ENCODE measurements around the gene ENPP6.

The ENPP6 gene

DNA sequence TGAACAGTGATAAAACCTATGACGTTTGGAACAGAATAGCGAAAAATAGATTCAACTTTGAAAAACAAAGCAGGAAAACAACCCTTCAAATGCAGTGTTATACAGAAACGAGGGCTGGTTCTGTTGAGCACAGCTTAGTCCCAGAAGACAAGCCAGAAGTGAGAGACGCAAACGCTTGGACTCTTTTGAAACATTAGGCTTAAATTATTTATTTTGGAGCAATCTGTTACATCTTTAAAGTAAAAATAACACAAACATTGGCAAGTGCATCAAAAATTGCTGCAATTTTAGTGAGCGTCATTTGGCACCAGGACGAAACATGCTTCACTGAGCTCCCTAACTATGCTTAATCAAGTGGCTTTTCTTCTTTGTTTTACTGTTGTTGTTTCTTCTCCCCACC, 63.5 kb downstream of the ENPP6 start:
- H3K36me3 ChIP-seq (ENCODE audit: control insufficient read depth, insufficient read depth, low read length) = no peaks in the 10 kb centered on the region
- no peak overlapping the region for H3K4me3 ChIP-seq (ENCODE audit: low read depth, low read length)
- no peaks in the 10 kb centered on the region for H3K27me3 ChIP-seq (ENCODE audit: control insufficient read depth, insufficient read depth, low read length)
- no peaks in the 10 kb centered on the region for H3K4me1 ChIP-seq (ENCODE audit: control insufficient read depth, insufficient read depth, low read length)
- H3K9me3 ChIP-seq (ENCODE audit: control insufficient read depth, insufficient read depth, low read length) = no peaks in the 10 kb centered on the region
- no peak overlapping the region for H3K9ac ChIP-seq (ENCODE audit: low read depth, low read length)

DNA sequence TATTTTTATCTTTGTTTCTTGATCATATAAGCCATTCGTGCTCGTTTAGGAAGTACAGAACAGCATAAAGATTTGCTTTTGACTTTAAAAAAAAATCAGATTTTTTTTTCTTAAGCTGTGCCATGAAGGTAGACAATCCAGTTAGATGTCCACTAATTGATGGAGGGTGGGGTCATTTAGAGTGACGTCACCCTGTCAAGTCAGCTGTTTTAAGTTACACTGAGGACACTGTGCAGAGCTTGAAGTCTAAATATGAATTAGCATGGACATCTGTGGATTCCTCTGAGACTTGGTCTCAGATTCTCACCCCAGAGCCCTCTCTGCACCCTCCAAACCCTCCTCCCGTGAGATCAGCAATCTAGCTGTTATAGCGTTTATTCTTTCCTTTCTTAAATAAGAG, 63.9 kb downstream of the ENPP6 start:
- Histone ChIP-seq H3K4me3 (ENCODE audit: low read depth, low read length) (no peak overlapping the region), H3K4me1 (ENCODE audit: control insufficient read depth, insufficient read depth, low read length) (no peaks in the 10 kb centered on the region), H3K9ac (ENCODE audit: low read depth, low read length) (no peak overlapping the region), H3K9me3 (ENCODE audit: control insufficient read depth, insufficient read depth, low read length) (no peaks in the 10 kb centered on the region), H3K27me3 (ENCODE audit: control insufficient read depth, insufficient read depth, low read length) (no peaks in the 10 kb centered on the region), H3K36me3 (ENCODE audit: control insufficient read depth, insufficient read depth, low read length) (no peaks in the 10 kb centered on the region)

DNA sequence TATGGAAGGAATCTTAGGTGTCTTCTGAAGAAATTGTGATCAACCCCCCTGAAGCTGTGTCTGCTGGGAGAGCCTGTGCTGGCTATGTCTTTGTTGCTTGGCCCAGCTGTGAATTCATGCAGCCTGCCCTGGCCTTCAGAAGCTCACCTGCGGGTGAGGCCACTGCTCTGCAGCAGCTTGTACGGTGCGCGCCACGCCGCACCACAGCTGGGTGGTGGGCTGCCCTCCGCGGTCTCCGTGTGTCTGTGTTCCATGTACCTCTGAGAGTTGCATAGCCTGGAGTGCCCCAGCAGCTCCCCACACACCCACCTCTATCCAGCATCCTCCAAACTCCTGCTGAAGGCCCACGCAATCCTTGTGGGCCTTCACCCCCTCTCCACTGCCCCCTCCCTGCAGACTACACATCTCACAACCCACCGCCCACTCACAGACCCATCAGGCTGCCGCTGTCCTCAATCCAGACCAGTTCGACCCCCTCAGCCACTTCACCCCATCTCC, 65.6 kb downstream of the ENPP6 start:
- H3K4me3 ChIP-seq (ENCODE audit: low read depth, low read length) = no peak overlapping the region
- no peaks in the 10 kb centered on the region for H3K9me3 ChIP-seq (ENCODE audit: control insufficient read depth, insufficient read depth, low read length)
- no peaks in the 10 kb centered on the region for H3K4me1 ChIP-seq (ENCODE audit: control insufficient read depth, insufficient read depth, low read length)
- no peaks in the 10 kb centered on the region for H3K36me3 ChIP-seq (ENCODE audit: control insufficient read depth, insufficient read depth, low read length)
- no peaks in the 10 kb centered on the region for H3K27me3 ChIP-seq (ENCODE audit: control insufficient read depth, insufficient read depth, low read length)
- no peak overlapping the region for H3K9ac ChIP-seq (ENCODE audit: low read depth, low read length)

DNA sequence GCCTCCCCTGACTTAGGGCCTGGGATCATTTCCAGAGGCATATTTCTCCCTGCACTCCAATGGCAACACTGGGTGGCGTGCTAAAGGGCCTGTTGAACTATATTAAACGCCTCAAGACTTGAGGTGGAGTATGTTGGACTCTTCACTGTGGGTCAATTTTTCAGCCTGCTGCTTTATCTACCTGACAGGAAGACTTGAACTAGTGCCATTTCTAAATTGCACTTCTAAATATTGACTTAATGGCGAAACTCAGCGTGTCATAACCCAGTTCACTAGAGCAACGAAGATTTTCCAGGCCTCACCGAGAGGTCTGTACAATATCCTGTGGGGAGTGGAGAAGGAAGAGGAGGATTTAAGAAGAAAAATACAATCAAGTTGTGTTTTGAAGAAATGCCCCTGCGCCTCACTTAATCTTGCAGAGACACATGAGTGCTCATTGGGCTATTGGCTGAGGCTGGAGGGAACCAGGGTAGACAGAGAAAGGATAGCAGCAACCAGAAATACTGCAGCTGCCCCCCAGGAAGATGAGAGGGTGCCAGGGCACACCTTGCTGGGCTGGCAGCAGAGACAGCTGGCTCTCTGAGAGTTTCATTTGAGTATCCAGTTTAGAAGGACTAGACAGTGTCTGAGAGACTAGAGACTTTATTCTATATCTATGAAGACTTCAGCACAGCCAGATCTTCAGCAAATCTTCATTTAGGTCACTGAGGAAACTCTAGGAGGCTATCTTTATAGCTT, 67.4 kb downstream of the ENPP6 start:
- Histone ChIP-seq H3K36me3 (ENCODE audit: control insufficient read depth, insufficient read depth, low read length) (no peaks in the 10 kb centered on the region), H3K4me1 (ENCODE audit: control insufficient read depth, insufficient read depth, low read length) (no peaks in the 10 kb centered on the region), H3K9me3 (ENCODE audit: control insufficient read depth, insufficient read depth, low read length) (no peaks in the 10 kb centered on the region), H3K27me3 (ENCODE audit: control insufficient read depth, insufficient read depth, low read length) (no peaks in the 10 kb centered on the region), H3K4me3 (ENCODE audit: low read depth, low read length) (no peak overlapping the region), H3K9ac (ENCODE audit: low read depth, low read length) (no peak overlapping the region)

DNA sequence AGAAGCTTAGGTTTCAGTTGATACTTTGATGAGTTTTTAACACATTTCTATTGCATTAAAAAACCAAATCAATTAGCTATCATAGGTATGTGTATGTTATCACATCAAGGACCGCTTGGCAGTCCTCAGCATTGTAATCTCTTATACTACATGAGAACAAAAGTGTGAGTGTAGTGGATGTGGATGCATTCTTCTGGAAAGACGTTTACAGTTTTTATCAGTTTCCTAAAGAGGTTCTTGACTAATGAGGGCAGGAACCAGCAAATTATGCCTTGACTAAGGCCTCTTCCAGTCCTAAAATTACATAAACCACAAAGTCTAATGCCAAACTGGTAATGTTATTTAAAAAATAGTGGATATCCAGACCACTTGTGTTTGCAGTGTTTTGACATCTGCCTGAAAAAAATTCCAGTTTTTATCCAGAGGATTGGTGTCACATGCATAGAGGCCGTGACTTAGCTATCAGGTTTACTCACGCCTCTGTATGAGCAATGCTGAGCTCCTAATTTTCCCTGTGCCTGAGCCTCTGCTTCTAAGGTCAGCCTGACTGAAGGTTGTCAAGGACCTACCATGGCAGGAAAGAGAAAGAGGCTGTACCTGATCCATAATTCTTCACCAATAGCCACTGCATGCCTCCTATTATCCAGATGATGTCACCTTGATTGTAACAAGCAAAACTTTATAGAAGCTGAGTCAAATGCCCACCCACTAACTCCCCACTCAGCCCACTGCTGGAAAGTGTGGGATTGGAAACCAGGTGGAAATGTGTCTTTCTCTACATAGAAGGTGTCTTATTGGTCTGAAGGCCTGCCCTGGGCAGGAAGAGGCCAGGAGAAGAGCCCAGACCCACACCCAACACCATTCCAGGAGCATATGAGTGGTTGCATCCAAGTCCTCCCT, 68.7 kb downstream of the ENPP6 start:
- no peaks in the 10 kb centered on the region for H3K36me3 ChIP-seq (ENCODE audit: control insufficient read depth, insufficient read depth, low read length)
- no peak overlapping the region for H3K9ac ChIP-seq (ENCODE audit: low read depth, low read length)
- H3K4me3 ChIP-seq (ENCODE audit: low read depth, low read length) = no peak overlapping the region
- no peaks in the 10 kb centered on the region for H3K27me3 ChIP-seq (ENCODE audit: control insufficient read depth, insufficient read depth, low read length)
- H3K9me3 ChIP-seq (ENCODE audit: control insufficient read depth, insufficient read depth, low read length) = no peaks in the 10 kb centered on the region
- H3K4me1 ChIP-seq (ENCODE audit: control insufficient read depth, insufficient read depth, low read length) = no peaks in the 10 kb centered on the region

DNA sequence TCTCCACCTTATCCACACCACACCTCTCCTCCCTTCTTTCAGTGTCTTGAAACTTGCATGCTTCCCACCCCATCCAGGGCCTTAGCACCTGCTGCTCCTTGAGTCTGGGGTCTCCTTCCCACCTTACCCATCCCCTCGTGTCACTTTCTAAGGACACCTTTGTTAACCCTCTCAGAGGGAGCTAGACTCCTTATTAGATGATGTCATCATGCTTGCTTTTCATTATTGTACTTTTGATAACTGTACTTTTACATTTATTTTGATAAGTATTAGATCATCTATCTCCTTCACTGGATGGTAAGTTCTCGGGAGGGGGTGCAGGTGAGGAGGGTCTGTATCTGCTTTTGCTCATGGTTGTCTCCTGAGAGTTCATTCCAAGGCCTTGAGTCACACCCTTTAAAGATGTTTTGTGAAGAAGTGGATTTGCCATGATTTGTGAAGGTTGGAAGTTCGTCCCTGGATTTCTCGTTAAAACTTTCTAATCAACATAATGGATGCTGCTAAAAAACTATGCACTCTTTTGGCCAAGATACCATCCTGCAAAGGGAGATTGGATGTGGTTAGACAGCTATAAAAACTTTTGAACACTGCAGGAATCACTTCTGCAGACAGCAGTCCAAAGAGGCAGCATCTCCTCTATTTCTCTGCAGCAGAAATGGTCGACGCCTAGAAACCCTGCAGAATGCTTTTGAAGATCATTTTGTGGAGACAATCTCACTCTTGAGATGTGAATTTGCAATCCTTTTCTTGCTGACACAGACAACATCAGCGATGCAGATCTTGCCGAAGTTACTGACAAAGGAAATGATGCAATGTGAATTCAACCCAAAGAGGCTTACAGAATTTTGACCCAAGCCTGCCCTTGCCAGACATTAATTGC, 69.6 kb downstream of the ENPP6 start:
- Histone ChIP-seq H3K36me3 (ENCODE audit: control insufficient read depth, insufficient read depth, low read length) (no peaks in the 10 kb centered on the region), H3K9me3 (ENCODE audit: control insufficient read depth, insufficient read depth, low read length) (no peaks in the 10 kb centered on the region), H3K4me3 (ENCODE audit: low read depth, low read length) (no peak overlapping the region), H3K27me3 (ENCODE audit: control insufficient read depth, insufficient read depth, low read length) (no peaks in the 10 kb centered on the region), H3K4me1 (ENCODE audit: control insufficient read depth, insufficient read depth, low read length) (no peaks in the 10 kb centered on the region), H3K9ac (ENCODE audit: low read depth, low read length) (no peak overlapping the region)

DNA sequence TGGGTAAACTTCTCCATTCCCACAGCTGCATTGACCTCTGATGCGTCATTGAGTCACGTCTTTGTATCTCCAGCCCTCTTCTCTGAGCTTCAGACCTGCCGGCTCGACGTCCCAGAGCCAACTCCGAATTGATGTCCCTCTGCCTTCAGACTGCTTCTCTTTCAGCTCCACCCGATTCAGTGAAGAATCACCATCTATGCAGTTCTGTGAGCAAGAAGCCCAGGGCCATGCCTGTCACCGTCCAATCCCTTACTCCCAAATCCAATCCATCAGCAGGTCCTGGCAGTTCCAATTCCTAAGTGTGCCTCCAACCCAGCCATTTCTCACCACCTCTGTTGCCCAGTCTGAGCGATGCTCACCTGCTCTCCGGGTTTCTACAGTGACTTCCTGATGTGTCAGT, 70.7 kb downstream of the ENPP6 start:
- H3K36me3 ChIP-seq (ENCODE audit: control insufficient read depth, insufficient read depth, low read length) = no peaks in the 10 kb centered on the region
- H3K4me3 ChIP-seq (ENCODE audit: low read depth, low read length) = no peak overlapping the region
- no peaks in the 10 kb centered on the region for H3K4me1 ChIP-seq (ENCODE audit: control insufficient read depth, insufficient read depth, low read length)
- no peak overlapping the region for H3K9ac ChIP-seq (ENCODE audit: low read depth, low read length)
- H3K9me3 ChIP-seq (ENCODE audit: control insufficient read depth, insufficient read depth, low read length) = no peaks in the 10 kb centered on the region
- no peaks in the 10 kb centered on the region for H3K27me3 ChIP-seq (ENCODE audit: control insufficient read depth, insufficient read depth, low read length)

DNA sequence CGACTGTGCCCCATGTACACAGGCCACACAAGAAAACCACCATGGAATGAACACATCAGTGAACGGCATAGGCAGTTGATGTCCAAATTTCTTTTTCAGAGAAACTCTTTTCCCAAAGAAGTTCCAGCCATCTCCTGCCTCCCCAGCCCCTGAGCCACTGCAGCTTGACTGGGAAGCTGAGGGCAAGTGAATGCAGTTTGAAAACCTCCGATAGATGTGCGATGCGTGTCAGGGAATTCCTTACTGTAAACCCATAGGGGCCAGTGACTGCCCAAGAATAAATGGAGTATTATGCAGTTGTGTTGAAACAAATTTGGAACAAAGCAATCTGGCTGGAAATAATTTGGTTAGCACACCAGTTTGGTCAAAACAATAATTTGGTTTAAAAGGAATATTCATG, 72.1 kb downstream of the ENPP6 start:
- Histone ChIP-seq H3K36me3 (ENCODE audit: control insufficient read depth, insufficient read depth, low read length) (no peaks in the 10 kb centered on the region), H3K9me3 (ENCODE audit: control insufficient read depth, insufficient read depth, low read length) (no peaks in the 10 kb centered on the region), H3K9ac (ENCODE audit: low read depth, low read length) (no peak overlapping the region), H3K4me3 (ENCODE audit: low read depth, low read length) (no peak overlapping the region), H3K4me1 (ENCODE audit: control insufficient read depth, insufficient read depth, low read length) (no peaks in the 10 kb centered on the region), H3K27me3 (ENCODE audit: control insufficient read depth, insufficient read depth, low read length) (no peaks in the 10 kb centered on the region)

DNA sequence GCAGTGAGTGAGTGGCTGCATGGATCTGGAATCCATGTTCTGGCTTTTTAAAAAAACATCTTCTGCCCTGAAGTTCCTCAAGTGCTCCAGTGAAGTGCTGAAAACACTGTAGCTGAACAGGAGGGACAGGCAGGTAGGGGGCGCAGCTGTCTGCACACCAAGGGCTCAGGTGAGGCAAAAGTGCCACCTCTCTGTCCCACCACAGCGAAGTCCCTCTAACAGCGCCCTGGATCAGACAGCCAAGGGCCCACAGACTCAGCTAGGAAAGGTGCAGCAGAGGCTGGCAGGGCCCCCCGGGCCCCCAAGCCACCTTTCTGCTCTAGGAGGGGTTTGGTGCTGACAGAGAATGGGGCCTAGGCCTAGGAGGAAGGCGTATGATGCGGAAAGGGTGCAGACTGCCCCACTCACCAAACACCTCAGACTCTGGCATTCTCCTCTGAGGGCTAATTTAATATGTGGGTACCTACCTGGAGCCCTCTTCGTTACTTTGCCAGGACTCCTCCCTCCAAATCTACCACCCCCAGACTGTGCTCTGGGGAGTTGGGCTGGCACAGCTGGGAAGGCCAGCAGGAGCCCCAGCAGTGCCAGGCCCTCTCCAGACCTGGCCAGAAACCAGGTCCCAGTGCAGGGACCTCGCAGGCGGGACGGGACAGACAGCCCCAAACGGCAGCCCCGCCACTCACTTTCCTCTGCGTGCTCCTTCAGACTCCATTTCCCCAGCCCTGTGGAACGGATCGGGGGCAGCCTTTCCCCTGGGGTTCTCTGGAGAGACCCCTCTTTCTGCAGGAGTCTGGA, 73.7 kb downstream of the ENPP6 start:
- Histone ChIP-seq H3K27me3 (ENCODE audit: control insufficient read depth, insufficient read depth, low read length) (no peaks in the 10 kb centered on the region), H3K4me1 (ENCODE audit: control insufficient read depth, insufficient read depth, low read length) (no peaks in the 10 kb centered on the region), H3K4me3 (ENCODE audit: low read depth, low read length) (no peak overlapping the region), H3K9ac (ENCODE audit: low read depth, low read length) (no peak overlapping the region), H3K36me3 (ENCODE audit: control insufficient read depth, insufficient read depth, low read length) (no peaks in the 10 kb centered on the region), H3K9me3 (ENCODE audit: control insufficient read depth, insufficient read depth, low read length) (no peaks in the 10 kb centered on the region)

DNA sequence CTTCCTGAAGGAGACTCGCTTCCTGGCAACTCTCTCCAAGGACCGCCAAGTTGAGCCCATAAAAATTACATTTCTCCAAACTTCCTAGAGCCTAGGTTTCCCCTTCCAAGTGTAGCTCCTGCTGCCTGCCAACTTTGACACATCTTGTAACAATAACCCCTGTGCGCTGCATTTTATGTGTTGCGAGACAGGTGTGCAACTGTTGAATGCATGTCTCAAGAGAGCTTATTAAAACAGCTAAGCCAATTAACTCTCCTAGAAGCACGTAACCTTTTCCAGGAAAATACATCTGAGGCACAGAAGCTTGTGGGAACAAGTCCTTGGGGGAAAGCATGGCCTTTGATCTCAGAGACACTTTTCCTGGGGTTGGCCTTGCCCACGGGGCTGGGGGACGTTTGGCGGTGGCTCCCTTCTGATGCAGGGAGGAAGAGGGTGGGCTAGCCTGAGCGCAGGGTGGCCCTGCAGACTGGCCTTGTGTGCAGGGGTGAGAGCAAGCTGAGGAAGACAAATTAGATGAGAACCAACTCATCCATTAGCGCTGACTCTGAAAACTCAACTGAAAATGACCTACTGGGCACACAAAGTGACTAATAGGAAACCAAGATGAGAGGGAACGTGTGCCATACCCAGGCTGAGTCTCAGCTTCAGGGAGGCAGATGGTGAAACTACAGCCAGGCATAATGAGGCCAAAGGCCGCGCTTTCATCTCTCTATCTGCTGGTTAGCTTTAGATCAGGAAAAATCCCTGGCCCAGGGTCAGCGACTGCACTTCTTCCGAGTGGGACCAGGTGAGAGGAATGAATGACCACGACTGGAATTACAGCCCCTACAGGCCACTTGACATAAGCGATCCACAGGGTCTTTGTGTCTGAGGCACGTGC, 75.3 kb downstream of the ENPP6 start:
- H3K27me3 ChIP-seq (ENCODE audit: control insufficient read depth, insufficient read depth, low read length) = no peaks in the 10 kb centered on the region
- no peaks in the 10 kb centered on the region for H3K4me1 ChIP-seq (ENCODE audit: control insufficient read depth, insufficient read depth, low read length)
- H3K36me3 ChIP-seq (ENCODE audit: control insufficient read depth, insufficient read depth, low read length) = no peaks in the 10 kb centered on the region
- H3K9ac ChIP-seq (ENCODE audit: low read depth, low read length) = no peak overlapping the region
- peaks cover 3% of the 10 kb centered on the region for H3K9me3 ChIP-seq (ENCODE audit: control insufficient read depth, insufficient read depth, low read length)
- H3K4me3 ChIP-seq (ENCODE audit: low read depth, low read length) = no peak overlapping the region

Data from iPS-15b (cell line).